Activated CD8-positive, alpha-beta memory T cell treated with anti-CD3 and anti-CD28 coated beads, Interleukin-2, amount 50 U/mL, for 1 hour (primary cell): ENCODE results near the gene ACER2.
"Not testable (repeated sequence)": the region's sequence is repeated elsewhere in the genome, so short reads cannot be mapped to it uniquely, and the experiment has no call there.

Source experiments
- DNase-seq: peaks from one replicate; pipeline ENCODE4 v3.0.0-alpha.2; 2020; ENCODE audit errors: extremely low read depth

Gene ACER2

DNA sequence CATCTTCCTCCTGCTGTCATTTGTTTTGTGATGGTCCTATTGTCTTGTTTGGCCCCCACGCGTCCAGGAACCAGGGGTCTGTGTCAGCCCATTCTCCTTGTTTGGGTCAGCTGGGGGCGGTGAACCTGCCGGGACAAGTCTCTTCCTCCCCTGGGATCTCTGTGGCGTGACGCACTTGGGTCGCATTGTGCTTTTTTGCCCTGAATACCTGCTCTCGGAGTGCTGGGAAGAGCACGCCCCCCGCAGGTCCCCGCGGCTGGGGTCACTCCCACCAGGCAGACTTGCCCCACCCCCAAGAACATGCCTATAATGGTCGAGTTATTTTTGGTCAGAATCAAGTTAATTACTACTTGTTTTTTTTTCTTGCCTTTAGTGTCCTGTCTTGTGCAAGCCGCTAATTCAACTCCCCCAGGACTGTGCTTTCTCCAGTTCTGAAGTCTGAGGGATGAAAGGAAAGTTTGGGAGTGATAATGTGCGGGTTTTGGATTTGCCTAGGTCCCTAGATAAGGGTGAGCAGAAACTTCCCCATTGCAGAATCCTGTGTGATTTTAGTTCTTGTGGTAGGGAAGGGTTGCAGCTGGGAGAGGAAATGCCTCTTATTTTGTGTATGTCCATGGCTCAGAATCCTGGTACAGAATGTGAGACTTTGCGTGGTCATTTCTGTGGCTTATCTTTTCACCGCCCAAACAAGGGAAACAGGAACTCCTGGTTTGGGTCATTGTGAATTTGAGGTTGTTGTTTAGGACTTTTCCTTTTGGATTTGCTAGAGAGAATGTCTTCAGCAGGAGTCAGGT, 789 bp downstream of the ACER2 start:
- no peak for DNase-seq

DNA sequence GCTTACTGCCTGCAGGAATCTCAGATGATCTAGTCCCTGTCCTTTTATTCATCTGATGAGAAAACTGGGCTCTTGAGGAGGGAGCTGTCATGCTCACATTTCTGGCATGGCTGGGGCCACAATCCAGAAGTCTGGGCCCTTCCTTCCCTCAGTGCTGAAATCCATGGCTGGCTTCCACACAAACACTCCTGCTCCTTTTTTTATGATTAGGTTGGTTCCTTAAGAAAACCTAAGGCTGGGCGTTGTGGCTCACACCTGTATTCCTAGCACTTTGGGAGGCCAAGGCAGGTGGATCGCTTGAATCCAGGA, 1.3 kb downstream of the ACER2 start:
- DNase-seq, result no peak

DNA sequence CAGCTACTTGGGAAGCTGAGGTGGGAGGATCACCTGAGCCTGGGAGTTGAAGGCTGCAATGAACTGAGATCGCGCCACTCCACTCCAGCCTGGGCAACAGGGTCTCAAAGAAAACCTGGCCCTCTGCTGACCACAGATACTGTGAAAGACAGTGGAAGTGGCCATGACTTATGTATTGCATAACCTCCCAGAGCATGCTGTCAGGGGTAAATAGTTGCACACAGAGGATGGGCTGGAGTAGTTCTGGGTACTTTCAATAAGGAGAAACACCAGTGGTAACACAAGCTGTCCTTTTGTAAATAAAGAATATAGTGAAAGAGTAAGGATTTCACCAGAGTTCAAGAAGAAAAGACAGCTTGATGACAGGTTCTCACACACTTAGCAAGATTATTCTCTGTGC, 1.8 kb downstream of the ACER2 start:
- no peak for DNase-seq

- no peak for DNase-seq
These were observed 2.5 kb downstream of the ACER2 start for GRCh38 chr9:19411316-19411715.

- not testable (repeated sequence) for DNase-seq
These were observed 4.6 kb downstream of the ACER2 start for GRCh38 chr9:19413456-19413855.

GRCh38 chr9:19416143-19416542, 7.3 kb downstream of the ACER2 start:
- no peak for DNase-seq

DNA sequence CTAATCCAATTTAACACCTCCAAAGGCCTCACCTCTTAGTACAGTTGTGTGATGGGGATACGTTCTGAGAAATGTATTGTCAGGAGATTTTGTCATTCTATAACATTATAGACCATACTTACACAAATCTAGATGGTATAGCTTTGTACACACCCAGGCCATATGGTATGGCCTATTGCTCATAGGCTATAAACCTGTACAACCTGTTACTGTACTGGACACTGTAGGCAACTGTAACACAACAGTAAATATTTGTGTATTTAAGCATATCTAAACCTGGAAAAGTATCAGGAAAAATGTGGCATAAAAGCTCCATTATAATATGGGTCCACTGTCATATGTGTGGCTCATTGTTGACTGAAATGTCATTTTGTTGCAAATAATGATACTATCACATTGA, 12.1 kb downstream of the ACER2 start:
- no peak for DNase-seq

- DNase-seq, result no peak
These were observed 14.4 kb downstream of the ACER2 start for GRCh38 chr9:19423163-19423562.

DNA sequence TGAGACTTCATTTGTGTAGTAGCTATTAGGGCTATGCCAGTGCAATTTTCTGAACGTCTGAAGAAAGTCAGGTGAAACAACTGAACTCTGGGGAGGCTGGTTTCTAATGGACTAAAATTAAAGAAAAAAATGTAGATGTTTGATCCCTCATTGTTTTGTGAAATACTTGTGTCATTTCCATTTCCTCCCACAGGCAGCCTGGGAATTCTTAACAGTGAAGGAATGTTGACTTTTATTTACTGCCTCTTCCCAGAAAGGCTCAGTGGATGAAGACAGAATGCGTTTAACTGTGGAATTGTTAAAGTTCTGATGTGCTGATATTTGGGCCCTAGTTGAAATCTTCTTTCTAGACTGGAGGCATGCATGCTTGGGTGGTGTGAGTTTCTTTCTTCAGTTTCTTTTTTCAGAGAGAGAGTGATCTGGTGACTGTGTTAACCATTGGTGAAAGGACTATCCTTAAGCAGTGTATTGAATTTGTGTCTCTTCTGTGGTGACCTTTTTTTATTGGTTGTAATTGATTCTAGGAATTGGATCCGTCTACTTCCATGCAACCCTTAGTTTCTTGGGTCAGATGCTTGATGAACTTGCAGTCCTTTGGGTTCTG, 15.5 kb downstream of the ACER2 start:
- DNase-seq, result no peak

DNA sequence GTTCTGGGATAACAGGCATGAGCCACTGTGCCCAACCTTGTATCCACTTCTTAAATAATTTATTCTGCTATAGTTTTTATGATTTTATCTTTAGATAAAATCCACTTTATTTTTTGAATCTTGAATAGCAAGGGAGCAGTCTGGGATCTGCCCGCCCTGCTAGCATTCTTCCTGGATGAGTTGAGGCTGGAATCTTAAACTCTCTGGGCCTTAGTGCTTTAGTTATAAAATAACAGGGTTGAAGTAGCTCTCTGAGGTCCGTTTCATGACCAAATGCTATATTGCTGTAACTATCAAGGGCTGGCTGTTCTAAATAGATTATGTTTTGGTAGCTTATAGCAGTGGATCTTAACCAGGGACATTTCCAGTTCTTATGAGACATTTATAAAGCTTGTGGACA, 20.8 kb downstream of the ACER2 start:
- DNase-seq, result no peak

DNA sequence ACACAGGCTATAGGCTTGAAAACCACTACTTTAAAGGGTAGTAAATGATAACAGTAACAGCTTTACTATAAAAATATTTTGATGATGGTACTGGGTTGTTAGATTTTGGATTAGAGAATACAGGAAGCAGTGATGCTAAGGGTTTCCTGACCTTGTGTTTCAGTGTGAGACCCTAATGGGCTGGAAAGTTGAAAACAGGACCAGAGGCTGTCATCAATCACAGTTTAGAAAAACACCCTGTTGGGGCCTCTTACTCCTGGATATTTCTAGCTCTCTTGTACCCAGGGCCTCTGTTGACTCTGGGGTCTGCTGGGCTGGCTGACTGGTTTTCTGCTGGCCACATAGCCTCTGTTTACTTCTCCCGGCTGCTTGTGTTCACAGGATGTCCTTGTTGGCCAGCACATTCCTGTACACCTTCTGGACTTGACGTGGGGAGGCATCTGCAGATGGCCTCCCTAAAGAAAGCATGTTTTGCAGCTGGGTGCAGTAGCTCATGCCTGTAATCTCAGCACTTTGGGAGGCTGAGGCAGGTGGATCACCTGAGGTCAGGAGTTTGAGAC, 21.5 kb downstream of the ACER2 start:
- no peak for DNase-seq

- DNase-seq, result no peak
These were observed 22.8 kb downstream of the ACER2 start for GRCh38 chr9:19431361-19432171.

DNA sequence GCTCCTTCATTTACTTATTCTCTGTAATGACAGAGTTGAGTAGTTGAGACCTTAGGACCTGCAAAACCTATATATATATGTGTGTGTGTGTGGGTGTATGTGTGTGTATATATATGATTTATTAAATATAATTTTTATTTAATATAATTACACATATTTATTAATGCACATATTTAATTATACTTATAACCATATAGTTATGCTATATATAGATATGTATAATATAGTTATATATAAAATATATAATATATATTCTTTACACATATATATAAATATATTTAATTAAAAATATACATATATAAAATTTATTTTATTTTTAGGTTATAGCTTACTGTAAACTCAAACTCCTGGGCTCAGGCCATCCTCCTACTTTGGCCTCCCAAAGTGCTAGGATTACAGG, 23.7 kb downstream of the ACER2 start:
- no peak for DNase-seq

DNA sequence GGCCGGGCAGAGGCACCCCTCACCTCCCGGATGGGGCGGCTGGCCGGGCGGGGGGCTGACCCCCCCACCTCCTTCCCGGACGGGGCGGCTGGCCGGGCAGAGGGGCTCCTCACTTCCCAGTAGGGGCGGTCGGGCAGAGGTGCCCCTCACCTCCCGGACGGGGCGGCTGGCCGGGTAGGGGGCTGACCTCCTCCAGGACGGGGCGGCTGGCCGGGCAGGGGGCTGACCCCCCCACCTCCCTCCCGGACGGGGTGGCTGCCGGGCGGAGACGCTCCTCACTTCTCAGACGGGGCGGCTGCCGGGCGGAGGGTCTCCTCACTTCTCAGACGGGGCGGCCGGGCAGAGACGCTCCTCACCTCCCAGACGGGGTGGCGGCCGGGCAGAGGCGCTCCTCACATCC, 24.9 kb downstream of the ACER2 start:
- not testable (repeated sequence) for DNase-seq

- no peak for DNase-seq
These were observed 31.6 kb downstream of the ACER2 start for GRCh38 chr9:19440376-19440775.

DNA sequence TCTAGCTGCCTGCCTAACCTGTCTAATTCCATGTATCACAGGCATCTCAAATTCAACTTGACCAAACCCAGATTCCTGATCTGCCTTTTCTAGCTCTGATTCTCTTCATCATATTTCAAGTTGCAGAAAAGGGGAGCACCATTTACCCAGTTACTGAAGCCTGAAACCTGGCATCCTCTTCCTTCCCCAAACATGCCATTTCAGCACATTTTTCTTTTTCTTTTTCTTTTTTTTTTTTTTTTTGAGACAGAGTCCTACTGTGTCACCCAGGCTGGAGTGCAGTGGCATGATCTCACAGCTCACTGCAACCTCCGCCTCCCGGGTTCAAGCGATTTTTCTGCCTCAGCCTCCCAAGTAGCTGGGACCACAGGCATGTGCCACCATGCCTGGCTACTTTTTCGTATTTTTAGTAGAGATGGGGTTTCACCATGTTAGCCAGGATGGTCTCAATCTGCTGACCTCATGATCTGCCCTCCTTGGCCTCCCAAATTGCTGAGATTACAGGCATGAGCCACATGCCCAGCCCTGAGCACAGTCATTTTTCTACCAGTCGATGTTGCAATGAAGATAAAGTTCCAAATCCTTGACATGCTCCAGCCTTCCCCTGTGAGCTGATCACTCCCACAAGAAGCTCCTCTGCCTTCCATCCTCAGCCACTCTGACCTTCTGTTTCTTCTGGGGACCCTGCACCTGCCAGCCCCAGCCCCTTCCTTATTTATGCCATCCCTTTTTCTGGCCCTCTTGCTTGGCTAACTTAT, 32.2 kb downstream of the ACER2 start:
- DNase-seq, result no peak

DNA sequence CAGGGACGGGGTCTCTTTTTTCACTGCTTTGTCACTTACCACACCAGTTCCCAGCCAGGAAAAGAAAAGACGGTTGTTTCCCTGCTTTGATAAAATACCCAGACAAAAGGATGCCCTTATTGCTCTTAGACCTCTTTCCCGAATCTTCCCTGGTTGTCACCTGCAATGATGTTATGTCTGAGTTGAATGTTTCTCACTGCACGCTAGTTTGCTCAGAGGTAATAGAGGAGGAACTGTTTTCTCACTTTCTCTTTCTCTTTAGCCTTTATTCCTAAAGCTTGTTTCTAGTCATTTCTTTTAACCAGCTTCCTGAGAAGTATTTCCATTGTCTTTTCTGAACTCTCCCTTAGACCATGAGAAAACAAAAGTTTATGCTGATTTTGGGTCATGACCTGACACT, 32.9 kb downstream of the ACER2 start:
- DNase-seq, result no peak

- no peak for DNase-seq
These were observed 33.4 kb downstream of the ACER2 start for GRCh38 chr9:19442240-19442639.

GRCh38 chr9:19445452-19445851, 36.6 kb downstream of the ACER2 start:
- DNase-seq, result no peak

DNA sequence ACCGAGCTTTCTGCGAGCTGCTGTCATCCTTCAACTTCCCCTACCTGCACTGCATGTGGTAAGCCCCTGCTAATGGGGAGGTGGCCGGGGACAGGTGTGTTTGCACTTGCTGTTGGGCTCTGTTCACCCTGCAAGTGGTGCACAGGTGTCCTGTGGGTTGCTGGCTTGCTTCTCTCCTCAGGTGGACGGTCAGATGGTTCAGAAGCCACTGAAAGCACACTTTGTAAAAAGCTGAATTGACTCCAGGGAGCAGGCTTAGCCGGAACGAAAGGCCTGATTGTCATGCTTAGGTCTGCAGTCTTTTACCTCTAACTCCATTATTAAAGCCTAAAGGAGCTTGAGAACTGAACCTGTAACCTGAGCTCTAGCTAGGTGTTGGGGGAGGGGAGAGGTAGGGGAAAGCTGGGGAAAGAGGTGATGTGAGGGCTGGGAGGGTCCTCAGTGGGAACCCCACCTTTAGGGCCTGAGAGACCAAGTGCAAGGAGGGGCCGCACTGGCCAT, 37.6 kb downstream of the ACER2 start:
- no peak for DNase-seq

- DNase-seq, result no peak
These were observed 42.7 kb downstream of the ACER2 start for GRCh38 chr9:19451240-19452087.
